ENCODE measurements around the gene CYTL1.

DNA sequence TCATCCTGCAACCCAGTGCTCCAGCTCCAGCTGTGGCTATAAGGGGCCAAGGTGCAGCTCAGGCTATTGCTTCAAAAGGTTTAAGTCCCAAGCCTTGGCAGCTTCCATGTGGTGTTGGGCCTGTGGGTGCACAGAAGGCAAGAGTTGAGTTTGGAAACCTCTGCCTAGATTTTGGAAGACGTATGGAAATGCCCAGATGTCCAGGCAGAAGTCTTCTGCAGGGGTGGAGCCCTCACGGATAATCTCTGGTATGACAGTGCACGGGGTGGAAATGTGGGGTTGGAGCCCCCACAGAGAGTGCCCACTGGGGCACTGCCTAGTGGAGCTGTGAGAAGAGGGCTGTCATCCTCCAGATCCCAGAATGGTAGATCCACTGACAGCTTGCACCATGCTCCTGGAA is 44.5 kb downstream of the CYTL1 start:
- TF ChIP-seq, protein P1, sequence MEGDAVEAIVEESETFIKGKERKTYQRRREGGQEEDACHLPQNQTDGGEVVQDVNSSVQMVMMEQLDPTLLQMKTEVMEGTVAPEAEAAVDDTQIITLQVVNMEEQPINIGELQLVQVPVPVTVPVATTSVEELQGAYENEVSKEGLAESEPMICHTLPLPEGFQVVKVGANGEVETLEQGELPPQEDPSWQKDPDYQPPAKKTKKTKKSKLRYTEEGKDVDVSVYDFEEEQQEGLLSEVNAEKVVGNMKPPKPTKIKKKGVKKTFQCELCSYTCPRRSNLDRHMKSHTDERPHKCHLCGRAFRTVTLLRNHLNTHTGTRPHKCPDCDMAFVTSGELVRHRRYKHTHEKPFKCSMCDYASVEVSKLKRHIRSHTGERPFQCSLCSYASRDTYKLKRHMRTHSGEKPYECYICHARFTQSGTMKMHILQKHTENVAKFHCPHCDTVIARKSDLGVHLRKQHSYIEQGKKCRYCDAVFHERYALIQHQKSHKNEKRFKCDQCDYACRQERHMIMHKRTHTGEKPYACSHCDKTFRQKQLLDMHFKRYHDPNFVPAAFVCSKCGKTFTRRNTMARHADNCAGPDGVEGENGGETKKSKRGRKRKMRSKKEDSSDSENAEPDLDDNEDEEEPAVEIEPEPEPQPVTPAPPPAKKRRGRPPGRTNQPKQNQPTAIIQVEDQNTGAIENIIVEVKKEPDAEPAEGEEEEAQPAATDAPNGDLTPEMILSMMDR (IDR thresholded peaks at IDR 0.05), result no peak
- no peak for TF ChIP-seq TFCP2L1 (CRISPR knock-in tag; IDR thresholded peaks at IDR 0.05)
